HG03378 (cell line): ENCODE measurements around the gene SYNGR4.
A peak's percentile ranks its signal among the peaks of the same experiment; 100 is the strongest.

Experiments used
- ATAC-seq: cut with Tn5 transposase; IDR thresholded peaks from one replicate; pipeline ENCODE4 v1.9.1; 2021; ENCODE audit warnings: mild to moderate bottlenecking, moderate library complexity; ENCODE audit not compliant: unreplicated experiment

Gene SYNGR4

GRCh38 chr19:48396016-48396823 lies 32.1 kb downstream of the SYNGR4 start:
- ATAC-seq: no peak

- ATAC-seq: no peak
Measured at GRCh38 chr19:48396824-48397176, 32.6 kb downstream of the SYNGR4 start.

- no peak for ATAC-seq
Measured at GRCh38 chr19:48397263-48398101, 33.3 kb downstream of the SYNGR4 start.

- ATAC-seq: no peak
Measured at GRCh38 chr19:48398102-48398374, 33.9 kb downstream of the SYNGR4 start.

DNA sequence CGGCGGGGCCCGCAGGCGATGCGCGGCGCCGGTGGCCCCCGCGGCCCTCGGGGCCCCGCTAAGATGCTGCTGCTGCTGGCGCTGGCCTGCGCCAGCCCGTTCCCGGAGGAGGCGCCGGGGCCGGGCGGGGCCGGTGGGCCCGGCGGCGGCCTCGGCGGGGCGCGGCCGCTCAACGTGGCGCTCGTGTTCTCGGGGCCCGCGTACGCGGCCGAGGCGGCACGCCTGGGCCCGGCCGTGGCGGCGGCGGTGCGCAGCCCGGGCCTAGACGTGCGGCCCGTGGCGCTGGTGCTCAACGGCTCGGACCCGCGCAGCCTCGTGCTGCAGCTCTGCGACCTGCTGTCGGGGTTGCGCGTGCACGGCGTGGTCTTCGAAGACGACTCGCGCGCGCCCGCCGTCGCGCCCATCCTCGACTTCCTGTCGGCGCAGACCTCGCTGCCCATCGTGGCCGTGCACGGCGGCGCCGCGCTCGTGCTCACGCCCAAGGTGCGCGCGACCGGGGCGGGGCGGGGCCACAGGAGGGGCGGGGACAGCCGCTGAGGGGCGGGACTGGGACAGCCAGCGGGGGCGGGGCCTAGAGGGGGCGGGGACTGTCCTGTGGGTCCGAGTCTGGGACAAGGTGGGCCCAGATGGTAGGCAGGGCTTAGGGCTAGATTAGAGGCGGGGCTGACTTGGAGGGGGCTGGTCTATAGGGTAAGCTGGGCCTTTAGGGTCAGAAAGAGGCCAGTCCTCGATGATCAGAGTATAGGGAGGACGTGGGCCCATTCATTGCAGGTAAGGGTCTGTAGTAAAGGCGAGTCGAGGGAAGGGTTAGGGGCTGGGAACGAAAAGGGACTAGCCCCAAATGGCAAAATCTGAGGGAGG lies 34.4 kb downstream of the SYNGR4 start:
- ATAC-seq: no peak

DNA sequence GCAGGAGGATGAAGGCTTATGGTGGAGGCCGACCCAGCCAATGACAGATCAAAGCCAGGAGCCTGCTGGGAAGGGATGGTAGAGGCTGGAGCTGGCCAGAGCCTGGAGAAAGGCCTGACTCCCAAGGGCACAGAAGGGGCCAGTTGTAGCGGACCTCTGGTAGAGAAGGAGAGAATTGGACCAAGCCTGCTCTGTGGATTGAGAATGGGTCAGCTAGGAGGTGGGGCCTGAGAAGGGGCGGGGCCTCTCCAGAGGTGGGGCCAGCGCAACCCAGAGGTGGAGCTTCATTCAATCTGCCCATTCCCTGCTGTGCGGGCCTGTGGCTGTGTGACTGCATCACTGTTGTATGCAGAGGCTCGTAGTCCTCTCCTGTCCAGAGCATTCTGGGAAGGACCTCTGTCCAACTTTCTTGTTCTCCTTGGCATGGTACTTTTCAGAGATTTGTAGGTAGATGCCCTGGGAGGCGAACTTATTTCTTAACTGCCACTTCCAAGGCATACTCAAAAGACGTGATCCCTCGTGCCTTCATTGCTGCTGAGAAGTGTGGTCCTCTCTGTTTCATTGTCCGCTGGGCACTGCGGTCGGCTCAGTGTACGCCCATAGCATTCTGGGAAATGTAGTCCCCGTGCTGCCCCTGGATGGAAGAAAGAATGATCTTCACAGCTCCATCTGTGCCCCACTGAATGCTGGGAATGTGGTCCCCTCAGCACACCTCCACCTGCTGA lies 36.0 kb downstream of the SYNGR4 start:
- no peak for ATAC-seq

- no peak for ATAC-seq
Measured at GRCh38 chr19:48401287-48401686, 37.1 kb downstream of the SYNGR4 start.

DNA sequence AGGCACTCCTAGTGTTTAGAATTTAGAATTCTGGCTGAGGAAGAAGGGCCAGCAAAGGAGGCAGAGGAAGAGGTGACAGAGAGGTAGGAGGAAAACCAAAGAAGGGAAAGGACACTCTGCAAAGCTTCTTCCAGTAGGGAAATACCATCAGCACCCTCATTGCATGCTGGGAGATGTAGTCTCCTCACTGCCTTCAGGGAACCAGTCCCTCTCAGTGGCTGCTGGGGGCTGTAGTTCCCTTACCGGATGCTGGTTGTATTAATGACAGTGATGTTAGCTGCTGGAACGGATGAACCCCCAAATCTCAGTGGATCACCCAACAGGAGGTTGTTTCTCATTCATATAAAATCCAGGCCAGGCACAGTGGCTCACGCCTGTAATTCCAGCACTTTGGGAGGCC lies 39.4 kb downstream of the SYNGR4 start:
- no peak for ATAC-seq

GRCh38 chr19:48405010-48405659 lies 41.0 kb downstream of the SYNGR4 start:
- ATAC-seq: no peak

GRCh38 chr19:48405850-48406249 lies 41.7 kb downstream of the SYNGR4 start:
- no peak for ATAC-seq

DNA sequence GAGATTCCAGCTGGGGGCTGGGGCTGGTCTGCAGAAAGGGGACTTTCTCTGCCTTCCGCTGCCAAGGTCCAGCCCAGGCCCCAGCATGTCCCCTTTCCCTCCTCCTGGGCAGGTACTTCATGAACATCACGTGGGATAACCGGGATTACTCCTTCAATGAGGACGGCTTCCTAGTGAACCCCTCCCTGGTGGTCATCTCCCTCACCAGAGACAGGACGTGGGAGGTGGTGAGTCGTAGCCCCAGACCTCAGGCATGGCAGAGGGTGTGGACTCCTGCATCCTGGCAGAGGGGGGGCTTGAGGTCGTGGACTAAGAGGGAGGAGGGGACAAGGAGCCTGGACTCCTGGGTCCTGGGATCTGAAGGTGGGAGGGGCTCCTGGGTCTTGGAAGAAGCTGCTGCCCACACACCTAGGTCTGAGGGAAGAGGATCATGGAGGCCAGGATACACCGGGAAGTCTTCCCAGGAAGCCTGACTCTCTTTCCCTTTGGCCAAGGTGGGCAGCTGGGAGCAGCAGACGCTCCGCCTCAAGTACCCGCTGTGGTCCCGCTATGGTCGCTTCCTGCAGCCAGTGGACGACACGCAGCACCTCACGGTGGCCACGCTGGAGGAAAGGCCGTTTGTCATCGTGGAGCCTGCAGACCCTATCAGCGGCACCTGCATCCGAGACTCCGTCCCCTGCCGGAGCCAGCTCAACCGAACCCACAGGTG lies 49.9 kb downstream of the SYNGR4 start:
- ATAC-seq: no peak

- no peak for ATAC-seq
Measured at GRCh38 chr19:48415395-48415794, 51.2 kb downstream of the SYNGR4 start.

DNA sequence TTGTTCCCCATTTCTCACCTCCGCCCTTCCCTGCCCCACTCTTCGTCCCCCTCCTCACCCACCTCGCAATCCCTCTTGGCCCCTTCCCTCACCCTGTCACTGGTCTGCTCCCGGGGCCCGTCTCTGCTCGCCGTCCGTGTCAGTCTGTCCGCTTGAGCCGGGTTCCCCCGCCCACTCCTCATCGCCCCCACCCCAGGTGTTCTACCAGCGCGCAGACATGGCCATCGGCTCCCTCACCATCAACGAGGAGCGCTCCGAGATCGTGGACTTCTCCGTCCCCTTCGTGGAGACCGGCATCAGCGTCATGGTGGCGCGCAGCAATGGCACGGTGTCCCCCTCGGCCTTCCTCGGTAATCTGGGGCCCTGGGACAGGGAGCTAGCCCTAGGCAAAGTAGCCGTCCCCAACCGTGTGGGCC lies 51.6 kb downstream of the SYNGR4 start:
- no peak for ATAC-seq

DNA sequence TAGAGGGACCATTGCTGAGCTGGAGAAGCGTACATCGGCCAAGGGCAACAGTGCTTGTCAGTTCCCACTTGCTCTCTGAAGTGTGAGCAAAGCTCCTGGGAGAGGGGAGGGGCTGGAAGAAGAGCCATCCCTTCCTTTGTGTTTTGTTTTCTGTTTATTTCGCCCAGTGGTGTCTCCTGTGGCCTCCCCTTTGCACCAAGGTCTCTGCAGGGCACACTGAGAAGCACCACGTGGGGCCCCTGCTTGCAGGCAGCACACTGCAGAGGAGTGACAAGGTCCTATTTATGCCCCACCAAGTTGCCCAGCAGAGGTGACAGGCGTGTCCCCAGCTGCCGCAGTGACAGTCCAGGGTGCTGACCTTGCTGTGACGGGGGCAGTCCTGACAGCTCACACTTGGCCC lies 53.3 kb downstream of the SYNGR4 start:
- ATAC-seq: no peak

GRCh38 chr19:48418317-48419064 lies 54.3 kb downstream of the SYNGR4 start:
- no peak for ATAC-seq

DNA sequence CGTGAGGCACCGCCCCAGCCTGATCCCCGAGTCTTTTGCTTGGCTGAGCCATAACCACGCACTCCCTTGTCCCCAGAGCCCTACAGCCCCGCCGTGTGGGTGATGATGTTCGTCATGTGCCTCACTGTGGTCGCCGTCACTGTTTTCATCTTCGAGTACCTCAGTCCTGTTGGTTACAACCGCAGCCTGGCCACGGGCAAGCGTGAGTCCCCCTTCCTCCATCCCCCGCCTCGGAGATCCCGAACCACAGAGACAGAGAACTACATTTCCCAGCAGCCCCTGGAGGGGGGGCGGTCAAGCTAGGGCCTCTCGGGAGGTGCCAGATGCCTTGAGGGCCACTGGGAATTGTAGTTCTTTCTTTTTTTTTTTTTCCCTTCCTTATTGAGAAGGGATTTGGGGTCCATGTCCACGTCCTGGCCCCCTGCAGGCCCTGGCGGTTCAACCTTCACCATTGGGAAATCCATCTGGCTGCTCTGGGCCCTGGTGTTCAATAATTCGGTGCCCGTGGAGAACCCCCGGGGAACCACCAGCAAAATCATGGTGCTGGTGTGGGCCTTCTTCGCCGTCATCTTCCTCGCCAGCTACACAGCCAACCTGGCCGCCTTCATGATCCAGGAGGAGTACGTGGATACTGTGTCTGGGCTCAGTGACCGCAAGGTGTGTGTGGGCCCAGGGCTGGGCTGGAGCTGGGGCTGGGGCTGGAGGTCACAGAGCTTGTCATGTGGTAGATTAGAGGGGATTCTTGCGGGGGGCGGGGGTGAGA lies 55.2 kb downstream of the SYNGR4 start:
- peak; percentile 66 for ATAC-seq

- ATAC-seq: no peak
Measured at GRCh38 chr19:48421548-48421947, 57.4 kb downstream of the SYNGR4 start.

DNA sequence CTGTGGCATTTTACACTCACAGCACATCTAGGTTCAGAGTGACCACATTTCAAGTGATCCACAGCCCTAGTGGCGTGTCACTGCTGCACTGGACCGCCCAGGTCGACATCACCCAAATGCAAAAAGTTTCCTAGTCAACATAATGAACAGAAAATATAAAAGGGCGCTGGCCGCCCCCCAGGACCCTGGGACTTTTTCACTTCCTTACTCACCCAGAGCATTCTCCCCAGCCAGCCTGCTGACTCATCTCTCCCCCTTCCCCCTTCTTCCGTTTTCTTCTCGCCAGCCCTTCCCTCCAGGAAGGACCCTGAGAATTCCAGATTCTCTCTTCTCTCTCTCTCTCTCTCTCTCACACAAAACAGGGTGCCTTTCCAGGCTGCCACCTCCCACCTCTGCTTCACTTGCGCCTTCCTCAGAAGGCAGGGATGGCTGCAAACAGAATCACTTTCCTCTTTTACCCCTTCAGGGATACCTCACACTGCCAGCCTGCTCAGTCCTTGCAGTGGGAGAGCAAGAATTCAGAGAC lies 60.6 kb downstream of the SYNGR4 start:
- no peak for ATAC-seq
